Smooth muscle cell (in vitro differentiated cells): ENCODE measurements around the gene FNIP1. TPM values are rescaled to one million over a fixed set of nuclear protein-coding genes. Genes with fewer than 3 reads are reported as not detected.

Experiments
- DNase-seq: peaks from one replicate; lab custom pipeline; 2025; ENCODE audit not compliant: unreplicated experiment; lab: John Stamatoyannopoulos, UW
- H2AFZ ChIP-seq: fragments of 200-600 bp; sonication (generic); 2 replicates; pipeline ENCODE4 v1.6.0; 2016; ENCODE audit warnings: antibody characterized with exemption, low read depth, mild to moderate bottlenecking
- H3F3A ChIP-seq: fragments of 200-600 bp; sonication (generic); 2 replicates; pipeline ENCODE4 v1.6.0; 2017; ENCODE audit warnings: antibody characterized with exemption, low read depth
- H3K27ac ChIP-seq: fragments of 200-600 bp; sonication (generic); 2 replicates; pipeline ENCODE4 v1.5.1; 2016; ENCODE audit warnings: low read depth, mild to moderate bottlenecking
- H3K27me3 ChIP-seq: fragments of 200-600 bp; sonication (generic); 2 replicates; pipeline ENCODE4 v1.6.1; 2016; ENCODE audit warnings: low read depth, mild to moderate bottlenecking
- H3K36me3 ChIP-seq: fragments of 200-600 bp; sonication (generic); 2 replicates; pipeline ENCODE4 v1.5.1; 2016; ENCODE audit warnings: low read depth
- H3K4me1 ChIP-seq: fragments of 200-600 bp; sonication (generic); 2 replicates; pipeline ENCODE4 v1.5.1; 2016; ENCODE audit warnings: low read depth
- H3K4me2 ChIP-seq: fragments of 200-600 bp; sonication (generic); 2 replicates; pipeline ENCODE4 v1.6.0; 2016; ENCODE audit warnings: mild to moderate bottlenecking
- H3K4me3 ChIP-seq: fragments of 200-600 bp; sonication (generic); 2 replicates; pipeline ENCODE4 v1.5.1; 2016; ENCODE audit warnings: mild to moderate bottlenecking
- H3K79me2 ChIP-seq: fragments of 200-600 bp; sonication (generic); 2 replicates; pipeline ENCODE4 v1.6.0; 2016; ENCODE audit warnings: low read depth, mild to moderate bottlenecking
- H3K9ac ChIP-seq: fragments of 200-600 bp; sonication (generic); 2 replicates; pipeline ENCODE4 v1.6.0; 2016; ENCODE audit warnings: low read depth
- H3K9me3 ChIP-seq: fragments of 200-600 bp; sonication (generic); replicated peaks from 2 replicates; pipeline ENCODE4 v1.5.1; 2016; ENCODE audit warnings: low read depth
- H4K20me1 ChIP-seq: fragments of 200-600 bp; sonication (generic); 2 replicates; pipeline ENCODE4 v1.6.0; 2016; ENCODE audit warnings: low read depth
- CTCF ChIP-seq: fragments of 200-600 bp; sonication (generic); IDR thresholded peaks from 2 replicates; pipeline ENCODE4 v1.5.1; 2017; ENCODE audit warnings: borderline replicate concordance, mild to moderate bottlenecking, antibody characterized with exemption; ENCODE audit not compliant: insufficient read depth, poor library complexity, severe bottlenecking
- WGBS: methylation state at CpG from one replicate; pipeline ENCODE4 v1.1.7; 2016; ENCODE audit warnings: low lambda C conversion rate; 5-methylcytosine and 5-hydroxymethylcytosine counted together
- polyA plus RNA-seq: library from polyadenylated mRNA; unstranded; fragments of >200 nt; fragmentation: Nextera tagmentation; extraction: Ambion mirVana; gene quantifications from 2 replicates; pipeline ENCODE4 v1.2.1, GENCODE V29; 2016
- total RNA-seq: library from RNA; depleted of rRNA; stranded (reverse); fragments of >200 nt; gene quantifications from 2 replicates; pipeline ENCODE4 v1.2.3, GENCODE V29; 2014

FNIP1 gene
- total and polyA plus RNA-seq, 2 experiments from 2014 or later, result 8.8 to 47.4 TPM

GRCh38 chr5:131825404-131826013, 28.7 kb upstream of the FNIP1 start:
- Histone ChIP-seq H3K4me1 (no peaks in the 10 kb centered on the region), H3K27ac (no peak overlapping the region), H3K27me3 (no peaks in the 10 kb centered on the region), H4K20me1 (no peaks in the 10 kb centered on the region), H2AFZ (no peak overlapping the region), H3K9ac (no peak overlapping the region), H3K36me3 (no peaks in the 10 kb centered on the region), H3K9me3 (no peaks in the 10 kb centered on the region), H3K79me2 (no peaks in the 10 kb centered on the region), H3K4me2 (no peak overlapping the region), H3K4me3 (no peak overlapping the region), H3F3A (no peaks in the 10 kb centered on the region)
- WGBS, result 49% methylated on average over 2 of the region's 2 CpGs
- TF ChIP-seq CTCF, result no peak
- no peak for DNase-seq

DNA sequence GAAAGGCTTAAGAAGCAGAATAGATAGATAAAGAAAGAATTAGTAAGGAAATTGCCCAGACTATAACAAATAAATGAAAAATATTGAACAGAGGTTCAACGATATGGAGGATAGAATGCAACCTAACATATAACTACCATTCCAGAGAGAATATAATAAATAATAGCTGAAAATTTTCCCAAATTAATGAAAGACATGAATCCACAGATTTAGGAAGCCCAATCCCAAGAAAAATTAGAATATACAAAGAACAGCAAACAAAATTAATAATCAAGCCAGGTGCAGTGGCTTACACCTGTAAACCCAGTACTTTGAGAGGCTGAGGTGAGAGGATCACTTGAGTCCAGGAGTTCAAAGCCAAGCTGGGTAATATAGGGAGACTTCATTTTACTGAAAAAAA, 27.8 kb upstream of the FNIP1 start:
- H3K4me2 ChIP-seq, result no peak overlapping the region
- H3K36me3 ChIP-seq, result no peaks in the 10 kb centered on the region
- H3K4me3 ChIP-seq, result no peak overlapping the region
- H3K4me1 ChIP-seq, result no peaks in the 10 kb centered on the region
- no peak overlapping the region for H3K27ac ChIP-seq
- no peaks in the 10 kb centered on the region for H4K20me1 ChIP-seq
- DNase-seq, result no peak
- no peak for TF ChIP-seq CTCF
- H3F3A ChIP-seq, result no peaks in the 10 kb centered on the region
- no peak overlapping the region for H2AFZ ChIP-seq
- no peaks in the 10 kb centered on the region for H3K9me3 ChIP-seq
- no peak overlapping the region for H3K9ac ChIP-seq
- no peaks in the 10 kb centered on the region for H3K79me2 ChIP-seq
- 86% methylated on average over 1 of the region's 1 CpG for WGBS
- H3K27me3 ChIP-seq, result no peaks in the 10 kb centered on the region

GRCh38 chr5:131821221-131821620, 24.4 kb upstream of the FNIP1 start:
- Histone ChIP-seq H3K4me2 (no peak overlapping the region), H3K36me3 (no peaks in the 10 kb centered on the region), H3K4me1 (no peaks in the 10 kb centered on the region), H3K27ac (no peak overlapping the region), H3K9me3 (no peaks in the 10 kb centered on the region), H3K9ac (no peak overlapping the region), H2AFZ (no peak overlapping the region), H3F3A (no peaks in the 10 kb centered on the region), H3K4me3 (no peak overlapping the region), H3K27me3 (no peaks in the 10 kb centered on the region), H3K79me2 (no peaks in the 10 kb centered on the region), H4K20me1 (no peaks in the 10 kb centered on the region)
- no peak for DNase-seq
- no peak for TF ChIP-seq CTCF
- WGBS, result 73% methylated on average over 1 of the region's 1 CpG
